RWPE1 (cell line): ENCODE data around the gene SEC61A2.
A peak's percentile ranks its signal among the peaks of the same experiment; 100 is the strongest.
"Not testable (repeated sequence)": the region's sequence is repeated elsewhere in the genome, so short reads cannot be mapped to it uniquely, and the experiment has no call there.

Experiments used
- CTCF ChIA-PET: fragments of 350-600 bp; sonication (Branson Sonifier 250); formaldehyde crosslinking; extraction: SDS; loops from one replicate; lab custom pipeline; 2021; lab: Yijun Ruan, JAX
- POLR2A ChIA-PET: fragments of 400-600 bp; formaldehyde crosslinking; extraction: SDS; loops from one replicate; lab custom pipeline; 2020; ENCODE audit warnings: antibody characterized with exemption; ENCODE audit not compliant: low non-redundant PET; lab: Yijun Ruan, JAX
- DNase-seq: peaks from one replicate; pipeline ENCODE4 v3.0.0; 2012; ENCODE audit warnings: low spot score
- H3K27ac ChIP-seq: fragments of 450-650 bp; 2 replicates; pipeline ENCODE4 v1.5.1; 2017
- TF ChIP-seq, protein P1 (sequence below): fragments of 450-650 bp; conservative IDR thresholded peaks from 2 replicates; pipeline ENCODE4 v1.5.1; 2017; ENCODE audit warnings: low read depth, mild to moderate bottlenecking

SEC61A2 gene

DNA sequence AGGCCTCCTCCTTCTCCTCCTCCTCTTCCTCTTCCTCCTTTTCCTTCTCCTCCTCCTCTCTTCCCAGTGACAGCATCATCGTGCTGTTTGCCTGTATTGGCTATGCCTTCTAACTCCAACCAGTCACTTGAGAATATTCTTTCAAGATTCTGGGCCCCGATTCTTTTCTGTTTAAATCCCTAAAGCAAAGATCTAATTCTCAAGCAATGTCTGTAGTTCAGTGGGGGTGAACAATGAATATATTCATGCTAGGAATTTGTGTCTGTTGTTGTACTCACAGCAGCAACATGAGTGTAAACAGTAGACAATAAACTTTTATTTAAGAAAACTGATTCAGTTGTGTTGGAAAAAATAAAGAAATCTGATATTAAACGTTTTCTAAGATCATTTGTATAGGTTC, 35.6 kb downstream of the SEC61A2 start:
- no peak overlapping the region for H3K27ac ChIP-seq
- POLR2A ChIA-PET: no interaction called here
- TF ChIP-seq, protein P1, sequence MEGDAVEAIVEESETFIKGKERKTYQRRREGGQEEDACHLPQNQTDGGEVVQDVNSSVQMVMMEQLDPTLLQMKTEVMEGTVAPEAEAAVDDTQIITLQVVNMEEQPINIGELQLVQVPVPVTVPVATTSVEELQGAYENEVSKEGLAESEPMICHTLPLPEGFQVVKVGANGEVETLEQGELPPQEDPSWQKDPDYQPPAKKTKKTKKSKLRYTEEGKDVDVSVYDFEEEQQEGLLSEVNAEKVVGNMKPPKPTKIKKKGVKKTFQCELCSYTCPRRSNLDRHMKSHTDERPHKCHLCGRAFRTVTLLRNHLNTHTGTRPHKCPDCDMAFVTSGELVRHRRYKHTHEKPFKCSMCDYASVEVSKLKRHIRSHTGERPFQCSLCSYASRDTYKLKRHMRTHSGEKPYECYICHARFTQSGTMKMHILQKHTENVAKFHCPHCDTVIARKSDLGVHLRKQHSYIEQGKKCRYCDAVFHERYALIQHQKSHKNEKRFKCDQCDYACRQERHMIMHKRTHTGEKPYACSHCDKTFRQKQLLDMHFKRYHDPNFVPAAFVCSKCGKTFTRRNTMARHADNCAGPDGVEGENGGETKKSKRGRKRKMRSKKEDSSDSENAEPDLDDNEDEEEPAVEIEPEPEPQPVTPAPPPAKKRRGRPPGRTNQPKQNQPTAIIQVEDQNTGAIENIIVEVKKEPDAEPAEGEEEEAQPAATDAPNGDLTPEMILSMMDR: no peak
- DNase-seq: no peak
- CTCF ChIA-PET: no interaction called here

DNA sequence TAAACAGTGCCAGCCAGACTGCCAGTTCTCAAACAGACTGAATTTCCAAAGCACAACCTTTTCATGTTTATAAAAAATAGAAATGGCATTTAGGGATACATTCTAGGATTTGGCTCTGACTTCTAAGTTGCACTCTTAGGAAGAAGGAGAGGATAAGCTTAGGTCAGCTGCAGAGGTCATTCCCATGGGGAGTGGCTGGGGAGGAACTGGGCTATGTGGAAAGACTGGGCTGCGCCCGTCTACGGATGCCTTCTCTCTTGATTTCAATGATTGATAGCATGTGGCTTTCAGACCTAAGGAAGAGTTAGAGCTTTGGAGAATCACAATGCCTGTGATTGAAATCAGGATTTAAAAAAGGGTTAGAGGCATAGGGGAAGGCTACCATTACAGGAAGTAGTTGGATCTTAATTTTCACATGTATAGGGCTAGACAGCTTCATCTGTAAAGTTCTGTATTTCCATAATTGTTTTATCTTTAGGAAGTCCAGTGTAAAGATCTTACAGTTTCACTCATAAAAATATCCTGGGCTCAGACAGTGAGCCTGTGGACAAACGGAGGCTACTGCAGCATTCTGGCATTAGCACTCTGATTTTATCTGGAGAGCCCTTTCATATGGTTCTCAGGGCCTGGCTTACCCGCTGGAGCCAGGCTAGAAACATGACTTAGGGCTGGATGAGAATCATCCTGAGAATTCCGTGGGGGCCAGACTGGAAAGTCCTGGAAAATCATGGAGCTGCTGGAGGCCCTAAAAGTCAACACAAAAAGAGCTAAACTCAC, 36.7 kb downstream of the SEC61A2 start:
- CTCF ChIA-PET: interaction anchor here (0.6 kb wide), 1 partner anchor 116 kb away, joined by 5 read pairs; no protein-coding TSS in a partner anchor
- no peak for DNase-seq
- TF ChIP-seq, protein P1: no peak
- H3K27ac ChIP-seq: no peak overlapping the region
- POLR2A ChIA-PET: no interaction called here

DNA sequence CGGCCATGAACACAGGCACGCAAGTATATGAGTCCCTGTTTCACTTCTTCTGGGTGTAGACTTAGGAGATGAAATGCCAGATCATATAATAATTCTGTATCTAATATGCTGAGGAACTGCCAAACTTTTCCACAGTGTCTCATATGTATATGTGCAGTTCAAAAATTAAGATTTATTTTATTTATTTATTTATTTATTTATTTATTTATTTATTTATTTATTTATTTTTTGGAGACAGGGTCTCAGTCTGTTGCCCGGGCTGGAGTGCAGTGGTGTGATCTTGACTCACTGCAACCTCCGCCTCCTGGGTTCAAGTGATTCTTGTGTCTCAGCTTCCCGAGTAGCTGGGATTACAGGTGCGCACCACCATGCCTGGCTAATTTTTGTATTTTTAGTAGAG, 42.0 kb downstream of the SEC61A2 start:
- H3K27ac ChIP-seq, POLR2A ChIA-PET, DNase-seq, CTCF ChIA-PET: not testable (repeated sequence)

DNA sequence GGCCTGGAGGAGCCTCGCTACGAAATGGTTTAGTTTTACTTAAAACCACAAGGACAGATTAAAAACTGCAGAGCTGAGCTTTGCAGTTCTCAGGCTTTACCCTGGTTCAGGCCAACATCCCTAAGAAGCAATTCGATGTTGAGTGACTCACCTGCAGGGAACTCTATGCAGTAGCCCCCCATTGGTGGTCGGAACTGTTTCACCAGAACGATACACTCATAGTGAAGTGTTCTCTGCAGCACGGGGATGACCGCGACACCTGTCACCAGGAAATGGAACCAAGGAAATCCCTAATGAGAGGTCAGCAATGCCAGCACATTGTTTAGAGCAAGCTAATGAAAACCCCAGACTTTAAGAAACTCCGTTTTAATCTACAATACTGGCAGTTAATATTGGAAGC, 48.2 kb downstream of the SEC61A2 start:
- TF ChIP-seq, protein P1: no peak
- ChIA-PET POLR2A (no interaction called here), CTCF (no interaction called here)
- no peak for DNase-seq
- 0 out of 2 replicates have a peak overlapping the region, but pooled peaks have one; percentile 3 for H3K27ac ChIP-seq

DNA sequence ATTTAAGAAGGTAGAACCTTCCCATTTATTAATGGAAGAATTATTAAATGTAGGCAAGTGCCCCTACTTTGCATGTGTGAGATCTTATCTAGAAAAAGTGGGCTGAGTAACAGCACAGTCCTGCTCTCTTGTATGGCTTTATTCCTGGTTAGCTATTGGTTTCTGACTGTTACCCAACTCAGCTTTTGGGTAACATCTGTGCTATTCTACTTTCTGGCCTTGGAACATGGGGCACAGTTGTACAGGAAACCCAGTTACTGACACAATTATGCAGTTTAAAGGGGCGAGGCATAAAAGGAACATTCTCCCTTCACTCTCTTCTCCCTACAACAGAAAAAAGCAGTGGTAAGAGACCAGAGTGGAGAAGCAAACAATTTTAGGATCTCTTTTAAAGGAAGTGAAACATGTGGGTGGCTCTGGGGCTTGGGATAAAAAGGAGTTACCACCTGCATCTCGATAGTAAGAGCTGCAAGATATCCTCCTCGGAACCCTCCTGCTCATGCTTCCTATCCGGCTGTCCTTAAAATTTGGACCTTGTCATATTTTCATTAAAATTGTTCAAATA, 50.2 kb downstream of the SEC61A2 start:
- DNase-seq: no peak
- H3K27ac ChIP-seq: no peak overlapping the region
- CTCF ChIA-PET: no interaction called here
- TF ChIP-seq, protein P1: no peak
- POLR2A ChIA-PET: no interaction called here

DNA sequence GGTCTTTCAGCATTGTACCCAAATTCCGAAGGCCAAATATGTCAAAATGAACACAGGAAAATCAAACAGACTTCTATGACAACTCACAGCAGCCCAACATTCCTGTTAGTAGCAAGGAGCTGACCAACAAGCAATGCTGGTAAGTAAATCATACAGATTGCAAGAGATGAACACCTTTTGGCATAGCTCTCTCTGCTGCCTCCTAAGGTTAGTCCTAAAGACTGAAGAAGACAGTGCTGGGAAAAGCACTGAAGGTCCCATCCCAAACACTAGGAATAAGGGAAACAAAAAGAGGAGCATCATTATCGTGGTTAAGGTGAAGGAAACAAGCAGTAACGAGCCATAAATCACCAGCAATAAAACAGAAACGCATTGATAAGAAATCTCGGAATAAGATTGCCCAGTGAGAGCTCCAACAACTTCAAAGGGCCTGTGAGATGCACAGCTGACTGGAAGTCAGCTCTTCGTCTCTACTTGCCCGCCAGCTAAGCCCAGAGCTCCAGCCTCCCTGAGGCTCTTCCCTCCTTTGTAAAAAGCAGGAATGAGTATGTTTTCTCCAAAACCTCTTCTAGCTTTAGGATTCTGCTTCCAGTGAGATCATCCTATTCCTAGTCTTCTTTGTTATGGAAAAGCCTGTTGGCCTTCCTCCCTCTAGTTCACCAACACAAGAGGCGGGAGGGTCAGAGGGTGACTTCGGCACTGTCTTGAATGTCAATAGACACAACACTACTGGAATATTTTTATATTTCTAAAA, 50.9 kb downstream of the SEC61A2 start:
- CTCF ChIA-PET: no interaction called here
- no peak for DNase-seq
- POLR2A ChIA-PET: no interaction called here
- H3K27ac ChIP-seq: no peak overlapping the region
- TF ChIP-seq, protein P1: no peak
